GM19025 (cell line): Measurements from ENCODE around the gene DUSP10.

Source experiments
- ATAC-seq: cut with Tn5 transposase; IDR thresholded peaks from one replicate; pipeline ENCODE4 v1.9.1; 2021; ENCODE audit warnings: mild to moderate bottlenecking, low read depth, moderate library complexity; ENCODE audit not compliant: unreplicated experiment

The DUSP10 gene

DNA sequence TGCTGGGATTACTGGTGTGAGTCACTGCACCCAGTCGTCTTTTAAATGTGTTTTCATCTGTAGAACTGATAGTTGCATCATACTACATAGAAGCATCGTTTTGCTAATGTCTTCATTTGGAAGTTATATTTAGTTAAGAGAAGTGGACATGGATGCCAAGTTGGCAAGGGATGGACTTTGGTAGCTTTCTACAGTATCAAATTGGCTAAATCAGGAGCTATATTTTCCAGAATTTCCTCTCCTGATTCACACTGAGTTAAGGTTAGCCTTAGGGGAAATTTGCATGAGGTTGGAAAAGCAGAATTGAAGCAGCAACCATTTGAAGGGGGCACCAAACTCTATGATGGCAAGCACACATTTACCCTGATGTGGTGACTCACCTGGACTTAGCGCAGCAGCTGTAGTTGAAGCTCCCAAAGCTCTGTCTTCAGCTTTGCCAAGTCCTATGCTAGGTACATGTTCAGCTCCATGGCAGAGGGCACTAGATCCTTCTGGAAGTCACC lies 43.9 kb downstream of the DUSP10 start:
- no peak for ATAC-seq

DNA sequence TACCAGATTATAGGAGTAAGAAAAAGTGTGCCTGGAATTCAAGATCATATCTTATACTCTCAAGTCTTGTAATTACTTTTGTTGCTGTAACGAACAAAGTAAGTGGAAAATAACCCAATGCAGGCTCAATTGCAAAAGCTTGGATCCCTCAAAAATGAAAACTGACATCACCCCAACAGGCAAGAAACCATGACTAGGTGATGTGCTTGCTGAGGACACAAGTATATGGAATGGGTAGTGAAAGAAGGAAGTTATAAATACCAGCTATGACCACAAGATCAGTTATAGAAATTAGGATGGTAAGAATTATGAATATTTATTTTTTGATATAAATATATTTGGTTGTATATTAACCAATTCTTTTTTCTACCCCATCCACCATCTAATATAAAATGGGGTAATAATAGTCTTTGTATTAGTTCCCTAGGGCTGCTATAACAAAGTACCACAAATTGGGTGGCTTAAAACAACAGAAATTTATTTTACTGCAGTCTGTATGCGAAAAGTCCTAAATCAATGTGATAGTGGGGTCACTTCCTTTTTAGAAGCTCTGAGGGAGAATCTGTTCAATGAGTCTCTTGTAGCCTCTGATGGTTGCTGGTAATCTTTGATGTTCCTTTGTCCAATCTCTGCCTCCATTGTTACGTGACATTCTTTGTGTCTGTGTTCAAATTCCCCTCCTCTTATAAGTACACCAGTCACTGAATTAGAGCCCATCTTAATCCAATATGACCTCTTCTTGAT lies 45.0 kb downstream of the DUSP10 start:
- ATAC-seq, result no peak

DNA sequence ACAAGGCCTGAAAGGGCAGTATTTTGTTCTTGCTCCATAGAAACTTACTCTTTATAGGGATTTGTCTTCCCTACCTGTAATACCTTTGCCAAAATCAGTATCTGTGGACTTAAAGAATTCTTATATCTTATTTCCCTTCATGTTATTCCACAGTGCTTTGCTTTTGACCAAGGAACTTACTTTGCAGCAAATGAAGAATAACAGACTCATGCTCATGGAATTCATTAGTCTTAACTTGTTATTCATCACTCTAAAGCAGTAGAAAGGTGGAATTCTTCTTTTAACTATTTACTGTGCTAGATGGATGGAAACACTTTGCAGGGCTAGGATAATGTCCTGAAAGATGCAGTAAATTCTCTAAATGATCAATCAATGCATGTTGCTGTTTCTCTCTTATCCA lies 45.9 kb downstream of the DUSP10 start:
- ATAC-seq, result no peak

DNA sequence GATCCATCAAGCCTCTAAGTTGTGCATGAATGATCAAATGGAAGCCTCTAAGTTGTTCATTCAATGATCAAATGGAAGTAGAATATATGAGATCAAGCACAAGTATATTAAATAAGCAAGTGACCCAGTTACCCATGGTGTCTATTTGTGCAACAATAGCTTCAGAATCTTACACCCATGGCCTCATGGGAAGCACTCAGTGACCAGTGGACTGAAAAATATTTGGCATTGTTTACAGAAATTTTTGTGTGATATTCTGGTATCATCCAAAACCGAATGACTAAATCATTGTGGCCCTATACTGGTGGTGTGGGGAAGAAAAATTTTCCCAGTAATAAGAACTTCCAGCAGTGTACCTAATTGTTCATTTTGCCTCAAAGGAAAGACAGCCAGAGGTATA lies 46.6 kb downstream of the DUSP10 start:
- no peak for ATAC-seq

DNA sequence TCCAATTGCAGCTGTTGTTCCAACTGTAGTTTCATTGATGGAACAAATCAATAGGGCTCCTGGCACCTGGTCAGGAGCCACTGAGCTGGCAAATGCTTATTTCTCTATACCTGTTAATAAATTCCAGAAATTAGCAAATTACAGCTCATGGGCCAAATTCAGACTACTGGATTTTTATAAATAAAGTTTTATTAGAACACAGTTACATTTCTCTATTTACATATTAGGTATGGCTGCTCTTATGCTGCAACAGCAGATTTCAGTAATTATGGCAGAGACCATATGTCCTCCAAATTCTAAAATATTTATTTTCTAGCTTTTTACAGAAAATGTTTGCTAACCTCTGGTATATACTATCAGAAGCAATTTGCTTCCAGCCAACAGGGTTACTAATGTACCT lies 47.8 kb downstream of the DUSP10 start:
- no peak for ATAC-seq

DNA sequence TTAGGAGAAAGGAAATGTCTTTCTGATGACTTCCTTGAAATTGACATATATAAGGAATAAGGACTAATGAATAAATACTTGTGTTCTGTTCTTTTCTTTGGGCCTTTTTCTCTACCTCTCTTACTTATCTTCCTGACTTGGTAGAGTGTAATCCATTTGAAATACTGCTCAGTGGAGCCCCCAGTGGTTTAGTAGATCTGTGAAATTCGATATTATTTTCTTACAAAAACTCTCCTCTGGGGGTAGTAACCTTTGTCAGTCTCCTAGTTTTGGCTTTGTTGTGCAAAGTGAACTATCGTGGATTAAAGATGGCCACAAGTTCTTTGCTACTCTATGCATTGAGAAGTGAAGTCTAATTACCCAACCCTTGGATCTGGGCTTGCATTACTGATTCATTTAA lies 48.8 kb downstream of the DUSP10 start:
- ATAC-seq, result no peak

DNA sequence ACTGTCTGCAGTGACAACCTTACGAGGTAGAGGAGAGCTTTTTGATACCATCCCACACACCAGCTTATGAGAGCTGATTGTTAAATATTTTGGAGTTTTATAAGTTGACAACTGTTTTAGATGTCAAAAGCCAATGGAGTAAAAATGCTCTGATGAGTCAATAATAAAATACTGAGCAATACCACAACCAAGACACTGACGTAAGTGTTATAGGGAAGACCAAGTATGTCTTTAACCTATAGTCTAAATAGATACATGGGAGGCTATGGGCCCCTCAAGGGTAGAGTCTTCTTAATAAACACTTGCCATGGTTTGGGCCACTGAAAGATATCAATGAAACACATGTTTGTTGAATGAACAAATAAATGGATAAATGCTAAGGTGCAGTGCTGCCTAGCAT lies 49.2 kb downstream of the DUSP10 start:
- no peak for ATAC-seq

DNA sequence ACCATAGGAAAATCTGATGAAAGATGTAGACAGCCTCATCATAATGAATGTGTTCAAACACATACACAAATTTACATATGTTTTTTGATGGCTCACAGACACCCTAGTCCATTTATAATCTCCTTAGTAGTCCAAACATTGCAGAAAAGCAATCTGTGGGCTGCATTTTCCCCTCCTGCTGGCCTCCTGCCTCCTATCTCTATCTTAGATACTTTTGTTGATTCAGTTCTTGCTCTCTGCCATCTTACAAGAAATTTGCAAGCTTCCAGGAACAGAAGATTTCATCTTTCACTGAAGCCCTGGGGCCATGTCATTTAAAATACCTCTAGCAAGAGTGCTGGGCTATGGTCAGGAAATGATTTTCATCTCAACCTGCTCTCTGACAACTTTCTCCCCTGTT lies 50.6 kb downstream of the DUSP10 start:
- no peak for ATAC-seq

DNA sequence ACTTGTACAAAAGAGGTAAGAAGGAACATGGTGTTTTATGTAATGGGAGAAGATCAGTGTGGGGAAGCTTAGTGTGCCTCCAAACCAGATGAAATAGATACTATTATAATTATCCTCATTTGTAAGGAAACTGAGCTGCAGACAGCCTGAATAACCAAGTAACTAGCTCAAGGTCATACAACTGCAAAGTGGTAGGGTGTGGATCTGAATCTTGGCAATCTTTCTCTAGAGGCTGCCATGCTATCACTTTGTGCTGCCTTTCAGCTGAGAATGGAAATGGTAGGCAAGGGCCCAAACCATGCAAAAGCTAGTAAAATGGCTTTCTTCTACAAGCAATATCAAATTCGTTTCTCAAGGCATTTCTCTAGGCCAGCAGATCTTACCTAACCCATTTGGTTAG lies 51.0 kb downstream of the DUSP10 start:
- ATAC-seq, result no peak

DNA sequence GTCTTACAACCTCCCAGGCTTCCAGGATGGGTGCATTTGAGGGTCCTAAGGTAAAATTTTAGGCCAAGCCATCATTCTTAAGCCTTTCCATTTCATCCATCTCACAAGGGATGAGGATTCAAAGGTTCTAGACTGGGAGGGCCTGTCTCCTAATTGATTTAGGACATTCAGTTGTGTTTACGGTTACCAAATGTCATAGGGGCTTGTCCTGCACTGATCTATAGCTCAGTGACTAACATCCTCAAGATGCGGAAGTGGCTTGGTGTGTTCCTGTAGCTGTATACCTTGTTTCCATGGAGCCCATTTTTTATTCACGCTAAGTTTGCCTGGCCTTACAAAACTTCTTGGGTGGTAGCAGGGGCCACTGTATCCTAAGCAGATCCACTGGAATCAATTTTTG lies 52.8 kb downstream of the DUSP10 start:
- no peak for ATAC-seq

DNA sequence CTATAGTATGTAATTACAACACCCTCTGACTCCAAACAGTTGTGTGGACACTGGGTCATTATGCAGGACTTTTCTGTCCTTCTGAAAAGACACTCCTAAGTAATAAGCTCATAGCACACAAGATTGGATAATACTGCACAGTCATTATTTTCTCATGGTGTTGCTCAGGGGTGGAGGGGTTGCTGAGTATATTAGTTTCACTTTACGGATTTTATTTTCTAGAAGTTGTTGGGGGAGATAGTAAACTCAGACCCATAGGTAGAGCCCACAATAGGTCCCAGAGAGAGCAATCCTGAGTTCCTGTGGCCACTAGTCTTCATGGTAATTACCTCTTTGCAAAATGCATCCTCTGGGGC lies 53.4 kb downstream of the DUSP10 start:
- no peak for ATAC-seq

DNA sequence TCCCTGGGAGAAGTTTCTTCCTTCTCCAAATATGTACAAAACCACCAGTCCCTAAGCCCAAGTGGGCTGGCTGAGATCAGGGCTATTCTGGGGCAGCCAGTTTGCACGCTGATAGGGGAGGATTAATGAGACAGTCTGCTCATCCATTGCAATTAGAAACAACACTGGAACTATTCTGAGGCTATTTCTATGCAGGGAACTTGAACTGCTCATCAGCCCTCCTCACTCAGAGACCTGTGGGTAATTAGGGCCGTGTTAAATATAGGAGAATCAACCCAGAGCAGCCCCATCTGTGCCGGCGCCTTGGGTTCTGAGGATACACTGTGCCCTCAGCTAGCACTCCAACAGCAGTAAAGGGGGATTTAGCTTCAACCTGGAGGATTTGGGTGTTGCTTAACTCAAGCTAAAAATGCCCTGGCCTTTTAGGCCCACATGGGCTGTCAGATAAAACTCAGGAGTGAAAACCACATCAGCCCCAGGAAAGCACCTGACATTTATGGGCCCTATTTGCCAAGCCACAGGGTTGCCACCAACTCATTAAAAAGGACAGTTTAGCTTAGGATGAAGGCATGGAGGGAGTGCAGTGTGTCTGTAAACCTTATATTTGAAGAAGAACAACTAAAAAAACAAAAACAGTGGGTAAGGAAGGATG lies 53.9 kb downstream of the DUSP10 start:
- ATAC-seq, result no peak

DNA sequence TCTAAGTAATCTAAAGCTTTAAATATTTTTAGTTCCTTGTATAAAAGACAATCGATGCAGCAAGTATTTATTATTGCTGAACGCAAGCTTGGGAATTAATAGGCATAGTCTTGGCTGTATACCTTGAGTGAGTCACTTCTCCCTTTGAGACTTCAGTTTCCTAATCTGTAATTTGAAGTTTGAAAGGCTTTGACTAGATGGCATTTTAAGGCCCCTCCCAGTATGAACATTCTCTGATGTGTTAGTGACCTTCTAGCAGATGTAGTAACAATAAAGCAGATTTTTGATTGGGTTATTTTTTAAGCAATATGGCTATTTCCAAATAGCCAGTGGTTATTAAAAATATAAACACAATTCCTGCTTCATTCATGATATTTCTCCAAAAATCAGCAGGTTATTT lies 58.2 kb downstream of the DUSP10 start:
- ATAC-seq, result no peak

DNA sequence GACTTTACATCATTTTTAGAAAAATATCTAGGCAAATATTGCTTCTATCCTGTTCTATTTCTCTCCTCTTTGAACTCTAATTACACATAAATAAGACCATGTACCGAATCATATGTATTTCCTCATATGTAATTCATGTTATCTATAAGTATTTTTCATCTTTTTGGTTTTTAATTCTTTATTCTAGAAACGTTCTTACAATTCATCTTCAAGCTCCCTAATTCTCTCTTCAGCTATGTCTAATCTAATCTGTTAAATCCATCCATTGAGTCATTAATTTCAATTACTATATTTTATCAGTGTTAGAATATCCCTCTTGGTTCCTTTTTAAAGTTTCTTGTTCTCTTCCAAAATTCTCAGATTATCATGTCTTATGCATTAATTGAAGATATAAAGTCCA lies 61.8 kb downstream of the DUSP10 start:
- ATAC-seq, result no peak

DNA sequence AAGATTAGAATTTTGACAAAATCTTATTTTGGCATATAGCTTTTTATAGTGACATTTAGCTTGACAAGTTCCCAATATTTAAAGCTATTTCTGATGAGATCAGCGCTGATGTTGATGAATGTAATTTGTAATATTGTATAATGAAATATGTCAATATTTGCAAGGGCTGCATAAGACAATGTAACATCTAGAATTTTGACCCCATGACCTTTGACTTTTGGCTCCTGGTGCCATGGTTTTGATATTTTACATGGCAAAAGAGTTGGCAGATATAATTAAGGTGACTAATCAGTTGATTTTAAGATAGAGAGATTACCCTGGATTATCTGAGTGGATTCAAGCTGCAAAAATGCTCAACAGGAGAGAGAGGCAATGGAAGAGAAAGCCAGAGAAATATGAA lies 63.9 kb downstream of the DUSP10 start:
- ATAC-seq, result no peak

DNA sequence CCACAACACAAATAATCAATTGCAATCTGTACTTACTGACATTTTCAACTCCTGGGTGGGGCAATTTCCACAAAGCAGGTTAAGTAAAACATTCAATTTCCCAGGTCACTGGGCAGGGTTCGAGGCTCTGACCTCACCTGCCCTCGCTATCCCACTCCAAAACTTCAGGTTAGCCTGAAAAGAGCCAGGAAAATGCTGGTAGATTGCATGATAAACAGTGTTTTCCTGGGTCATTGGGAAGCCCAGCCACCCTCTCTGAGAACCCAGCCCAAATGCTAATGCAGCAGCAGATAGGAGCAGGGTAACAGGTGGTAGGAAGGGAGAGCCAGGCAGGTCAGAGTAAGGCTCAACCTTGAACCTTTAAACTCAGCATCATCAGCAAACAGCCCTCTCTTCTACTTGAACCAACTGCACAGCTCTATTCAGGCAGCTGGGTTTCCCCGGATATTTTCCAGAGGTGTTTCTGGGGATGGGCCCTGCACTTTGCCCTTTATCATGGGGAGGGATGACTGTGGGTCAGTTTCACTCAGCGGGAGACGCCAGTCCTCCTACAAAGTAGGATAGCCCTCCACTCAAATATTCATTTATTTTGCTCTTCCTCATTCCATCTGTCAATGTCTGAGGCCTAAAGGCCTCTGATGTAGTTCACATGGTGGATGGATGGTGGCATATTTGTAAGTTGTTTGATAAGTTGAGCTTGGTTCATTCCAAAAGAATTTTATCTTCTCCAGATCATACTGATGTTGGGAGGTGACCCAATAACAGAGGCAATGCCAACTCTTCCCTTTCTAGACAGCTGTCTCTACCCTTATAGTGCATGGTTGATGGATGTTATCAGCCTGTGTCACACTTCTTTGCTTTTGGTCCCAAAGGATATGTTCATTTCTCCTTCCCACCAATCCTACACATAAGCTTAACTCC lies 65.7 kb downstream of the DUSP10 start:
- no peak for ATAC-seq

DNA sequence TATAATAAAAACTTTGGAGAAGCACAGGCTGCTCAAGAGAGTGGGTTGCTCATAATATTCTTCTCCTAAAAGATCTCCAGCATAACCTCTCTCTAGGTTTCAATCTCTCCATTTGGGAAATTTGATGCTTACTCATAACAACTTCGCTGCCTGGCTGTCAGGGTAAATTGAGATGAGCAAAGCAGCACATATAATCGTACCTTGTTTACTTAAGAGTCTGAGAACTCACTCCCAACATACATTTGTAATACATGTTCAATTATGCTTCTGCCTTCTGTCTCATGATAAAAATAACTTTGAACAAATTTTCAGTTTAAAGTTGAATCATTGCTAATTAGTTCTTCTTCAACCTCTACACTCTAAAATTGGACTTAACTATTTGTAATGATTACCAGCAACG lies 68.9 kb downstream of the DUSP10 start:
- ATAC-seq, result no peak

DNA sequence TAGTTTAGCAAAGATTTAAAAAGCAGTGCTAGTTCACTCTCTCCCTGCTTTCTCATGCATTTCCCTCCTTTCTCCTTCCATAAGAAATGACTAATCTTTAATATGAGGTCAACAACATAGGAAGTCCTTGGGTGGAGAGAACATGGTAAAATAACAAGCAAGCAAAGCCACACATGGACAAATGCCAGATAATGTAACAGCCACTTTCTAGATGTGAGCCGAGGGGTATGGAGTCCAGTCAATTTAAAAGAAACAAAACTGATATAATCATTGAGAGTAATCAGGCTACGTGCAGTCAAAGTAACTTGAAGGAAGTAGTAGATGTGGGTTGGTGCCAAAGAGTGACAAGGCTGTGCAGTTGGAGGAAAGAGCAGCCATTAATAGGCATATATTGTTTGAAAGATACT lies 69.6 kb downstream of the DUSP10 start:
- ATAC-seq, result no peak

DNA sequence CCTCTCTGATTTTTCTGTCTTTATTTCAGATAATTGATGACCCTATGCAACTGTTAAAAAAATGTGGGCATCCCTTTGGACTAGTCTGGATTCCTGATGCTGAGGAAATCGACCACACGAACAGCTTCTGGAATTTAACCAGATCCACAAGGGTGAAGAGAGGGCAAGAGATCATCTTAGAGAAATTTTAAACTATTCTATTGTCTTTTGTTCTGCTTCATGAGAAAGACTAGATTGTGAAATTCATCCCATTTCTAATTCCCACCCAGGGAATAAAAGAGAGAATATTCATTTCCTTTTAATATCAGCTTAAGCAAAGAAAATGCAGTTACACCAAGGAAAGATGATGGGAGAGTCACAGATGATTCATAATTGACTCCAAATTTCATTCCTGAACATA lies 71.8 kb downstream of the DUSP10 start:
- no peak for ATAC-seq

DNA sequence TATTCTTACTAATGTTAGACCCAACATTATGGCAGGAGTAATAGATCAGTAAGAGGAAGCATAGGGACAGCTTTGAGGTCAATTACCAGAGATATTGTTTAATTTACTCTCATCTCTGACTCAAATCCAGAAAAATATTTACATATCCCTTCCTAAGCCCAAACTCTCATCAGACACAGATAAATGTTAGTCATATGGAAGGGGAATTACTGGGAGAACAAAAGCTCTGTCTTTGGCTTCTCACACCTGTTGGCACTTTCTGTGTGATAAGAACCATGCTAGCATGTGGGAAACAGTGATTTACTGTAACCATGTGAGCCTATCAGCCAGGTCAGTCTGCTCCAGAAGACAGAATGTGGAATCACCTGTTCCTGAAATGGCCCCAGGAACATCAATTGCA lies 72.4 kb downstream of the DUSP10 start:
- ATAC-seq, result no peak

DNA sequence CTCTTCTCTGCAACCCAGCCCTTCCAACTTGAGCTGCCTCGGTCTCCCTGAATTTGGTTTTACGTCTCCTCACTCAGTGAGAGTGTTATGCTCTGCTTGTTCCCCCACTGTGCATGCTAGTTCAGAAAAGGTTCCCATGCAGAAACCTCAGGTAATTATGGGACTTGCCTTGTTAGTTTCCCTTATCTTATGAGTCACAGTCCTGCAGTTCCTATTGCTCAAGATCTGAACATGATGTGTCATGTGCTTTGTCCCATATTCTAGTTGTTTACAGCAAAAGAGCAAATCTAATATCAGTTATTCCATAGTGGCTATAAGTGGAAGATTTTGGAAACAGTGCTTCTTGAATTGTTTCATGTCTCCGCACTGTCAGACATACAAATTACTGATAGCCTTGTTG lies 74.4 kb downstream of the DUSP10 start:
- ATAC-seq, result peak; percentile 84
